ENCODE data around the gene STUM. TPM values are rescaled to one million over a fixed set of nuclear protein-coding genes. Genes with fewer than 3 reads are reported as not detected.
A peak's percentile ranks its signal among the peaks of the same experiment; 100 is the strongest.

Gene STUM
- total RNA-seq, 1 donor from 2014 or later: 0.49 TPM

DNA sequence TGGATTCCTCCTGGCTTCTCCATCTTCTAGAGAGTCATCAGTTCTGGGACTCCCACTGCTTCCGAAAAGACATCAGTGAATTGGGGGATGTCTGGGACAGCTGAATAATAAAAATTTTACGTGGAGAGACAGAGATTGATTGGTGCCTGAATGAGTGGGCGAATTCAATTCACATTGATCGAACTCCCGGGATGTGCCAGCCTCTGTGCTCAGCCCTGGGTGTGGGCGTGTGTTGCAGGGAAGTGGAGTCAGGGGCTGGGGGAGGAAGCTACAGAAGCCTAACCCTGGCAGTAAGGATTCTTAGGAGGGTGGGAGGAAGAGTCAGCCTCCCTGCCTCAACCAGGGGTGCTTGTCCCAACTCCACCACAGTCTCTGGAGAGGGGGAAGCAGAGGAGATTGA is 18.0 kb upstream of the STUM start:
- Histone ChIP-seq H3K9me3 (no peaks in the 10 kb centered on the region), H3K27me3 (no peaks in the 10 kb centered on the region), H3K4me3 (no peak overlapping the region), H3K4me1 (no peaks in the 10 kb centered on the region), H3K27ac (no peak overlapping the region), H3K36me3 (no peaks in the 10 kb centered on the region)
- TF ChIP-seq CTCF (IDR thresholded peaks at IDR 0.05): no peak
- DNase-seq (no peak), ATAC-seq (no peak)
- intact Hi-C loops (cut with DNase I): no loop called here

DNA sequence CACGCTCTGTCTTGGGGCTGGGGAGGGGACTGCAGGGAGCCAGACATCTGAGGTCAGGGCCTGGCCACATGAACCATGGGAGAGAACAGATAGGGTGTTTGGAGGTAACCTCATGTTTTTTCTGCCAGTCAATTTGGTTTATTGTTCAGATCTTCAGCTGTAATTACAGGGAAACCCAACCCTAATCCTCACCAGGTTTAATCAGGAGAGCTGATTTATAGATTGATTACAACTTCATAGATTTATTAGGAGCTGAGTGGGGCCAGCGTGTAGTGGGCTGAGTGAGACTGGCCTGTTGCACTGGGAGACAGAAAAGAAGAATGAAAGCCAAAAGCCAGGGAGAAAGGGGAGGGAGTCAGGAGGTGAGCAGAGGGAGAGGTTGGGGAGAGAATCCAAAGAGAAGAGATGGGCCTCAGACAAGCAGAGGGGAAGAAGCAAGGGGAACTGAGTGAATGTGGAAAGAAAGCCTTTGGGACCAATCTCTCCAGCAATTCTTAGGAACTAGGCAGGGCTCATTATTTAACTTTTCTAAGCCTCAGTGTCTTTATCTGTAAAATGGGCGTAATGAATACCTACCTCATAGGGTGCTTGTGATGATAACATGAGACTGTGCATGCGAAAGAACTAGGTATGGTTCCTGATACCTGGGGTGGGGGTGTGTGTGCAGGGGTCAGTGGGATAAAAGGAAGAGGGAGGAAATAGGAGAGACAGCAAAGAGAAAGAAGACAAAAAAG is 17.0 kb upstream of the STUM start:
- H3K4me1 ChIP-seq: no peaks in the 10 kb centered on the region
- intact Hi-C loops (cut with DNase I): no loop called here
- H3K27me3 ChIP-seq: no peaks in the 10 kb centered on the region
- no peak for DNase-seq
- no peak overlapping the region for H3K27ac ChIP-seq
- H3K9me3 ChIP-seq: no peaks in the 10 kb centered on the region
- no peak for TF ChIP-seq CTCF (IDR thresholded peaks at IDR 0.05)
- no peak overlapping the region for H3K4me3 ChIP-seq
- no peaks in the 10 kb centered on the region for H3K36me3 ChIP-seq
- ATAC-seq: no peak

DNA sequence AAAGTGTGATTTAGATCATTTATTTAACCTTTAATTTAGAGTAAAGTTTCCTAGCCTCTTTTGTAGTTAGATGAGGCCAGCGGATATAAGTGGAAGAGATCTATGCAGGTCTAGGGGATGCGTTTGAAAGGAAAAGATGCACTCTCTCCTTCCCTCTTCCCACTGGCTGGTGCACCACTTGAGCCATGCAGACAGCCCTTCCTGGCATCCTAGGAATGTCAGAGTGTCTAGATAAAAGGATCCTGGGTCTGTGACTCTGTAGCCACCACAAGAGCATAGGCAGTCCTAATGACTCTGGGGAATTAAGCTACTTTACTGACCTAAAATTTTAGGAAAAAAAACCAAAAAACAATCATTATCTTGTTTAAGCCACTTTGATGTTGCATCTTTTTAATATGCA is 16.0 kb upstream of the STUM start:
- no peak for TF ChIP-seq CTCF (IDR thresholded peaks at IDR 0.05)
- DNase-seq (no peak), ATAC-seq (no peak)
- H3K9me3 ChIP-seq: no peaks in the 10 kb centered on the region
- no peaks in the 10 kb centered on the region for H3K27me3 ChIP-seq
- no peak overlapping the region for H3K27ac ChIP-seq
- H3K36me3 ChIP-seq: no peaks in the 10 kb centered on the region
- no peak overlapping the region for H3K4me3 ChIP-seq
- no peaks in the 10 kb centered on the region for H3K4me1 ChIP-seq
- intact Hi-C loops (cut with DNase I): no loop called here

GRCh38 chr1:226533220-226533619 is 15.3 kb upstream of the STUM start:
- intact Hi-C loops (cut with DNase I): no loop called here
- H3K27ac ChIP-seq: no peak overlapping the region
- H3K27me3 ChIP-seq: no peaks in the 10 kb centered on the region
- no peak overlapping the region for H3K4me3 ChIP-seq
- ATAC-seq: peak; percentile 73
- H3K36me3 ChIP-seq: no peaks in the 10 kb centered on the region
- no peaks in the 10 kb centered on the region for H3K4me1 ChIP-seq
- DNase-seq: no peak
- no peak for TF ChIP-seq CTCF (IDR thresholded peaks at IDR 0.05)
- no peaks in the 10 kb centered on the region for H3K9me3 ChIP-seq

DNA sequence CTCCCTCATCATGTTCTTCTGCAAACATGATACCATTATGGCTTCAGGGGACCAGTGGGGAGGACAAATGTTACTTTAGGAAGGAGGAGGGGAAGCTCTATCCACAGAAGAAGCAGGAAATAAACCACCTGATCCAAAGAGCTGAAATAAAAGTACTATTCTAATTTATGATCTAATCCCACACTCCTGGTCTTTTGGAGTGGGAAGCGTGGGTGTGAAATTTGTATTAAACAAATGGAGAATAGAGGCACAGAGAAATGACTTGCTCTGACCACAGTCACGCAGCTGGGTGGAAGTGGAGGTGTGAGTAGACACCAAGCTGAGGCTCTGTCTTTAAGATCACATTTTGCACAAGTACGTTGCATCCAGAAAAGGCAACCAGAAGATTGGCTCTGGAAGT is 14.5 kb upstream of the STUM start:
- intact Hi-C loops (cut with DNase I): no loop called here
- no peak overlapping the region for H3K4me3 ChIP-seq
- no peaks in the 10 kb centered on the region for H3K9me3 ChIP-seq
- no peak for ATAC-seq
- no peak overlapping the region for H3K27ac ChIP-seq
- no peak for TF ChIP-seq CTCF (IDR thresholded peaks at IDR 0.05)
- DNase-seq: no peak
- H3K36me3 ChIP-seq: no peaks in the 10 kb centered on the region
- H3K27me3 ChIP-seq: no peaks in the 10 kb centered on the region
- H3K4me1 ChIP-seq: no peaks in the 10 kb centered on the region

GRCh38 chr1:226534645-226535044 is 13.9 kb upstream of the STUM start:
- no peak overlapping the region for H3K27ac ChIP-seq
- H3K36me3 ChIP-seq: no peaks in the 10 kb centered on the region
- no peaks in the 10 kb centered on the region for H3K4me1 ChIP-seq
- intact Hi-C loops (cut with DNase I): no loop called here
- no peaks in the 10 kb centered on the region for H3K27me3 ChIP-seq
- H3K9me3 ChIP-seq: no peaks in the 10 kb centered on the region
- H3K4me3 ChIP-seq: no peak overlapping the region
- no peak for ATAC-seq
- TF ChIP-seq CTCF (IDR thresholded peaks at IDR 0.05): no peak
- no peak for DNase-seq
